HG02759 (cell line): ENCODE data around the gene PTPN18.
"Not testable (repeated sequence)": the region's sequence is repeated elsewhere in the genome, so short reads cannot be mapped to it uniquely, and the experiment has no call there.

Source experiments
- ATAC-seq: cut with Tn5 transposase; IDR thresholded peaks from one replicate; pipeline ENCODE4 v1.9.1; 2021; ENCODE audit warnings: mild to moderate bottlenecking, moderate library complexity; ENCODE audit not compliant: unreplicated experiment

The PTPN18 gene

DNA sequence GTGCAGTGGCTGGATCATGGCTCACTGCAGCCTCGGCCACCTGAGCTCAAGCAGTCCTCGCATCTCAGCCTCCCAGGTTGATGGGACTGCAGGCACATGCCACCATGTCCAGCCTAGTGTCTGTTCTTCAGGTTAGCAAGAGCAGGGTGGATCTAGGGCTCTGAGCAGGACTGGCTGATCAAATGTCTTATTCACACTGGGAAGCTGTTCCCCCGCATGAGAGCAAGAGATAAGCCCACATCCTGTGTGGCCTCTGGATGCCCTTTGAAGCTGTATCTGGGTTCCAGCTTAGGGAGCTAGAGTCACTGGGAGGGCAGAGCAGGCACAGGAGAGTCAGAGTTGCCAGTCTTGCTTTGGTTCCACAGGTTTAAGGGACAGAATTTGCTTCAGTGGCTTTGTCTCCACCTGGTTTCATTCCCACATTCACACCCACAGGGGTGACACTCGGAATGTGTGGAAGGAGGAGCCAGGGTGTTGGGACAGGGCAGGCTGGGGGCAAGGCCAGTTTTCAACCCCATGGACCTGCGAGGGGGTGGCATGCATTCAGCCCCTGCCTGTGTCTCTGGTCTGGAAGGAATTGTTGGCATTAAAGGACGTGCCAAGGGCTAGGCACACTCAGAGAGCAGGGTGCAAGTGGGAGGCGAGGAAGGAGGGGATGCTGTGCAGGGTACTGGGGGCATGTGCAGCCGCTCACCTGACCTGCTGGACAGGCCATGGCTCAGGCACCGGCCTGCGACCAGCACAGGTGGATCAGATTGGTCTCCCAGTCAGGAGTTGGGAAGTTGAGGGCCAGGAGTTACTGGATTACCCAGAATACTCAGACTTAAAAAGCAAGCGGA, 24.5 kb downstream of the PTPN18 start:
- no peak for ATAC-seq

- no peak for ATAC-seq
Observed at GRCh38 chr2:130381145-130381544, 25.3 kb downstream of the PTPN18 start.

DNA sequence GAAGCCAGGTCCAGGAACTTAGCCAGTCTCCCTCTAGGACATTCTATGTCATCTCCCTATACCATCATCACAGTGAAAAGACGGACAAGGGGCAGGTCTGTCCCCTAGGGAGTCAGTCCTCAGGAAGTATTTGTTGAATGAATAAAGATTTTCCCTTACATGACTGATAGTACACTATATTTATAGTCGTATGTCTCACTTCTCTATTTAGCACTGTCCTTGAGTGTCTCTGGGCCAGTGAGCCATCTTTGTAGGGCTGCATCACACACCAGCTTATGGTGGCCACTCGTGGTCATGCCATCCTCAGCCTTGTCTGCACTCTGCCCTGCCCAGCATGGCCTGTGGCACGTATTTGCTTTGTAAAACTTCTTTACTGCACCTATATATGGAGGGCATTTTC, 25.8 kb downstream of the PTPN18 start:
- ATAC-seq: no peak

- ATAC-seq: no peak
Observed at GRCh38 chr2:130382313-130382917, 26.6 kb downstream of the PTPN18 start.

- peak; percentile 57 for ATAC-seq
Observed at GRCh38 chr2:130385709-130386108, 29.9 kb downstream of the PTPN18 start.

DNA sequence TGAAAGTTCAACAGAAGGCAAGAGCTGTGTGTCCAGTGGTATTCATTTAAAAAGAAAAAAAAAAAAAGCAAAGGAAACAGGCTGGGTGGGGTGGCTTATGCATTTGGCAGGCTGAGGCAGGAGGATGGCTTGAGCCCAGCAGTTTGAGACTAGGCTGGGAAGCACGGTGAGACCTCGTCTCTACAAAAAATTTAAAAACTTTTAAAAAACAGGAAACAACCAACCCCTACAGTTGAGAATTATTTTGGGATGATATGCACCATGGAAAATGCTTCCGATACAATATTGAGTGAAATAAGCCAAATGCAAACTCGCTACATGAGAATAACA, 31.2 kb downstream of the PTPN18 start:
- ATAC-seq: no peak

- ATAC-seq: no peak
Observed at GRCh38 chr2:130387804-130388203, 31.9 kb downstream of the PTPN18 start.

- no peak for ATAC-seq
Observed at GRCh38 chr2:130388221-130388907, 32.5 kb downstream of the PTPN18 start.

- ATAC-seq: no peak
Observed at GRCh38 chr2:130389358-130389757, 33.5 kb downstream of the PTPN18 start.

GRCh38 chr2:130389783-130390182, 33.9 kb downstream of the PTPN18 start:
- ATAC-seq: no peak

DNA sequence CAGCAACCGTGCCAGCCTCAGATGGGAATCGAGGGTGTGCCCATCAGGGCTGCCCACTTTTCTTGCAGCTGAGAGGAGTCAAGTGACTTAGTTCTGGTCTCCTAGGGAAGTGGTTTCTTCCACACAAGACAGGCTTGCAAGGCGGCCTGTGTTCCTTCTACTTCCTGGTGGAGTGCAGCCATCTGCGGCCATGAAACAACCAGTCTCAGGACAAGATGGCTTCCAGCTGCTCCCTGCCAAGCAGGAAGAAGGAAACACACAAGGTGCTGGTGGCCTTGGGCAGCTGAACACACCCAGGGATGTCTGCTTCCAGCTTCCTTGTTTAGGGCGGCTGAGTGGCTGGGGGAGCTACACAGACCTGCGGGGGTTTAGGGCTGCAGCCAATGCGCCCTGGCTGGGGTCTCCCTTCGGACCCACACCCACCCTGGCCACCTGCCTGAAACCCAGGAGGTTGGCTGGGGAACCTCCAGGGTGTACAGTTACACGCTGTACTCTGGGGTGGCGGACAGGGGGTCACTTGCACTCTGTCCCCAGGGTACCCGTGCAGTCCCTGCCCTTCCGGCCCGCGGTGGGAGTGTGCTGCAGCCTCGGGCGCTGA, 34.7 kb downstream of the PTPN18 start:
- peak; percentile 21 for ATAC-seq

- ATAC-seq: peak; percentile 91
Observed at GRCh38 chr2:130391058-130391871, 35.4 kb downstream of the PTPN18 start.

DNA sequence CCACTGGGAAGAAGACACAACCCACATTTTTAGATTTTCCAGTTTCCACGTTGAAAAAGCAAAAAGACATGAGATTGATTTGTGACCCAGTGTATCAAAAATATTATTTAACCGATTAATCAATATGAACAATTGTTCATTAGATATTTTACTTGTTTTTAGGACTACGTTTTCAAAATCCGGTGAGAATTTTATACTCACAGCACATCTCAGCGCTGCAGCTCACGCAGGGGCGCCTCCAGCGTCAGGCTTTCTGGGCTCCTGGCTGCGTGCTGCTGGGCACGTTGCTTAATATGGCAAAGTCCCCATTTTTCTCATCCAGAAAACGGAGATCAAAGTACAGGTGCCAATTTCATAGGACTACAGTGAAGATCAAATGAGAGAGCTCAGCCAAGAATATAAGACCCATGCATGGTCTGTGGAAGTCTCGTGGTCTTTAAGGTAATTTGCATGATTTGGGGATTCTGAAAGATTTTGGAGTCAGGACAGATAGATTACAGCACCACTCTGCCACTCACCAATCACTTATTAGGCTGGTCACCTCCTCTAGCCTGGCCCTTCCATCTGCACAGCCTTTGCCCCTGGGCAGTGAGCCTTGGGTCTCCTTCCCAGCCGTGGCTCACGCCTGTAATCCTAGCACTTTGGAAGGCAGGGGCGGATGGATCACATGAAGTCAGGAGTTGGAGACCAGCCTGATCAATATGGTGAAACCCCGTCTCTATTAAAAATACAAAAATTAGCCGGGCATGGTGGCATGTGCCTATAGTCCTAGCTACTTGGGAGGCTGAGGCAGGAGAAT, 36.2 kb downstream of the PTPN18 start:
- ATAC-seq: no peak

DNA sequence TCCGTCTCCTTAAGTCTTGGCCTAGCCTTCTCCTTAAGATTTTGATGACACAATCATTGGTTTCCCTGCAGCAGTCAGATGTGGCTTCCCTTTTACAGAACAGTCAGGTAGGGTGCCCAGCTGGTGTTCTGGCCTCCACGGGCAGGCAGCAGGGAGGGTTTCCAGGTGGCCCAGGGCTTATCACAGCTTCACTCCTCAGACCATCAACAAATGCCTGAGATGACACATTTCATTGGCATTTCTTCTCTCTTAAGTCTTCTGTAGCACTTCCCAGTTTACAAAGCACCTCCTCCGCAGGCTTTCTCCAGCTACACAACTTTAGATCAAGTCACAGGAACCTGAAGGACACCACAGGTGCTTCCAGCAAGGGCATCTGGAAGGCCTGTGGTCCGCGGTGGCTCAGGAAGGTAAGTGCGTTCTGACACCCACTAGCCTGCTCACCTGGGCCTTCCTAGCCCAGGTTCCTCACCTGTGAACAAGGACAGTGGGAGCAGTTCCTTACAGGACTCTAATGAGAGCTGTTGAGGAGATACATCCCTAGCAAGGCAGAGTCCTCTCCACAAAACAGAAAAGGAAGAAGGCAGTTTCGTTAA, 37.6 kb downstream of the PTPN18 start:
- no peak for ATAC-seq

GRCh38 chr2:130406280-130406679, 50.4 kb downstream of the PTPN18 start:
- not testable (repeated sequence) for ATAC-seq

GRCh38 chr2:130416693-130417092, 60.8 kb downstream of the PTPN18 start:
- ATAC-seq: not testable (repeated sequence)

DNA sequence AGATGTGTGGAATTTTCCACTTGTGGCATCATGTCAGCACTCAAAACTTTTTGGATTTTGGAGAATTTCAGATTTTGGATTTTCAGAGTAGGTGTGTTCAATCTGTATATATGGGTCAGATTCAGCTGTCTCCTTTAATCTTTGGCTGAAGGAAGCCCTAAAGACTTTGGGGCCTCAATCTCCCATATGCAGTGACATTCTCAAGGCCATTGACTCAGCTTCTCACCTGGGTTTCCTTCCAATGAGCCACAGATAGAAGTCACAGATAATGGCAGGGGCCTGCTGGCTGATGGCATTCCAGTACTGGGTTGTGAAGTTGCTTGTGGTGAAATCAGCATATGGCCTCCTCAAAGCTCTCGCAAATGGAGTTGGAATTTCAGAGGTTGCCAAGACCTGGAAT, 63.0 kb downstream of the PTPN18 start:
- not testable (repeated sequence) for ATAC-seq
